ENCODE results near the gene MORN1.

Gene MORN1

GRCh38 chr1:2318314-2319278 lies 72.8 kb downstream of the MORN1 start:
- intact Hi-C loops (cut with DNase I; ENCODE audit: low total_unique reads): loop anchor here (10.0 kb wide), 2 partner anchors 66 to 114 kb away; no protein-coding TSS in a partner anchor
- Histone ChIP-seq H3K4me3 (no peak overlapping the region), H3K27ac (peak overlapping the region; percentile 90 to 93), H3K9me3 (no peaks in the 10 kb centered on the region), H3K36me3 (no peaks in the 10 kb centered on the region), H3K27me3 (no peaks in the 10 kb centered on the region), H3K4me1 (peaks cover 17 to 100% (median 88%) of the 10 kb centered on the region in 4 donors)
- DNase-seq: no peak
- TF ChIP-seq CTCF (IDR thresholded peaks at IDR 0.05): no peak

- H3K9me3 ChIP-seq: no peaks in the 10 kb centered on the region
- H3K4me3 ChIP-seq: no peak overlapping the region
- no peak for DNase-seq
- TF ChIP-seq CTCF (IDR thresholded peaks at IDR 0.05): no peak
- no peaks in the 10 kb centered on the region for H3K36me3 ChIP-seq
- H3K27me3 ChIP-seq: no peaks in the 10 kb centered on the region
- H3K27ac ChIP-seq: peak overlapping the region; percentile 90 to 93
- intact Hi-C loops (cut with DNase I; ENCODE audit: low total_unique reads): loop anchor here (10.0 kb wide), 2 partner anchors 67 to 113 kb away; no protein-coding TSS in a partner anchor
- peaks cover 17 to 100% (median 89%) of the 10 kb centered on the region in 4 donors for H3K4me1 ChIP-seq
These were observed 73.9 kb downstream of the MORN1 start for GRCh38 chr1:2317230-2318065.

GRCh38 chr1:2316451-2316961 lies 74.8 kb downstream of the MORN1 start:
- no peaks in the 10 kb centered on the region for H3K36me3 ChIP-seq
- peaks cover 19 to 100% (median 89%) of the 10 kb centered on the region in 4 donors for H3K4me1 ChIP-seq
- no peaks in the 10 kb centered on the region for H3K27me3 ChIP-seq
- peak overlapping the region; percentile 90 to 93 for H3K27ac ChIP-seq
- H3K9me3 ChIP-seq: no peaks in the 10 kb centered on the region
- intact Hi-C loops (cut with DNase I; ENCODE audit: low total_unique reads): loop anchor here (10.0 kb wide), 2 partner anchors 68 to 112 kb away; no protein-coding TSS in a partner anchor
- no peak for TF ChIP-seq CTCF (IDR thresholded peaks at IDR 0.05)
- H3K4me3 ChIP-seq: no peak overlapping the region
- DNase-seq: no peak

GRCh38 chr1:2315674-2316450 lies 75.5 kb downstream of the MORN1 start:
- peaks cover 22 to 100% (median 89%) of the 10 kb centered on the region in 4 donors for H3K4me1 ChIP-seq
- no peak for DNase-seq
- H3K9me3 ChIP-seq: no peaks in the 10 kb centered on the region
- no peaks in the 10 kb centered on the region for H3K27me3 ChIP-seq
- no peaks in the 10 kb centered on the region for H3K36me3 ChIP-seq
- intact Hi-C loops (cut with DNase I; ENCODE audit: low total_unique reads): loop anchor here (10.0 kb wide), 2 partner anchors 69 to 111 kb away; no protein-coding TSS in a partner anchor
- no peak for TF ChIP-seq CTCF (IDR thresholded peaks at IDR 0.05)
- H3K4me3 ChIP-seq: no peak overlapping the region
- peak overlapping the region; percentile 90 to 93 for H3K27ac ChIP-seq
